Activated CD4-positive, alpha-beta T cell treated with anti-CD3 and anti-CD28 coated beads for 1 hour (primary cell): ENCODE data around the gene POLR1F.

Source experiments
- DNase-seq: peaks from one replicate; pipeline ENCODE4 v3.0.0-alpha.2; 2020

The POLR1F gene

GRCh38 chr7:19674266-19674960, 34.4 kb downstream of the POLR1F start:
- DNase-seq: no peak

GRCh38 chr7:19670806-19671205, 38.0 kb downstream of the POLR1F start:
- no peak for DNase-seq

- no peak for DNase-seq
Measured at GRCh38 chr7:19665399-19666008, 43.3 kb downstream of the POLR1F start.

GRCh38 chr7:19663816-19664462, 44.9 kb downstream of the POLR1F start:
- no peak for DNase-seq

GRCh38 chr7:19648791-19649190, 60.0 kb downstream of the POLR1F start:
- no peak for DNase-seq
